HG02973 (cell line): ENCODE measurements around the gene EDEM2.
"Not testable (repeated sequence)": the region's sequence is repeated elsewhere in the genome, so short reads cannot be mapped to it uniquely, and the experiment has no call there.

Source experiments
- ATAC-seq: cut with Tn5 transposase; IDR thresholded peaks from one replicate; pipeline ENCODE4 v1.9.1; 2021; ENCODE audit warnings: moderate library complexity; ENCODE audit not compliant: unreplicated experiment

Gene EDEM2

GRCh38 chr20:35168701-35169409 lies 21.7 kb upstream of the EDEM2 start:
- not testable (repeated sequence) for ATAC-seq

DNA sequence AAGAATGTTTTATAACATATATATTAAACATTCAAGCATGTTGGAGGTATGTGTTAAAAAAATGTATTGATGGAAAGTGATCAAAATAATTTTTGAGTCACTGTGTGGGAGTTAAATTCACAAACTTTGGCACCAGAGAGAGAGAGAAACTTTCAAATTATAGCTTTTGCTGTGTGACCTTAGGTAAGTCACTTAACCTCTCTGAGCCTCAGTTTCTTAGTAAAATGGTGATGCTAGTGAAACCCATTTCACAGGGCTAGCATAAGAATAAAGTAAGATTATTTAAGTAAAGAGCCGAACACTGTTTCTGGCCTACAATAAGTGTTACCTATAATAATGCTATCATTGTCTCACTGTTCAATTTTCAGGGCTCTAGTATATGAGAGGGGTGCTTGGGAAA lies 20.7 kb upstream of the EDEM2 start:
- ATAC-seq = no peak

DNA sequence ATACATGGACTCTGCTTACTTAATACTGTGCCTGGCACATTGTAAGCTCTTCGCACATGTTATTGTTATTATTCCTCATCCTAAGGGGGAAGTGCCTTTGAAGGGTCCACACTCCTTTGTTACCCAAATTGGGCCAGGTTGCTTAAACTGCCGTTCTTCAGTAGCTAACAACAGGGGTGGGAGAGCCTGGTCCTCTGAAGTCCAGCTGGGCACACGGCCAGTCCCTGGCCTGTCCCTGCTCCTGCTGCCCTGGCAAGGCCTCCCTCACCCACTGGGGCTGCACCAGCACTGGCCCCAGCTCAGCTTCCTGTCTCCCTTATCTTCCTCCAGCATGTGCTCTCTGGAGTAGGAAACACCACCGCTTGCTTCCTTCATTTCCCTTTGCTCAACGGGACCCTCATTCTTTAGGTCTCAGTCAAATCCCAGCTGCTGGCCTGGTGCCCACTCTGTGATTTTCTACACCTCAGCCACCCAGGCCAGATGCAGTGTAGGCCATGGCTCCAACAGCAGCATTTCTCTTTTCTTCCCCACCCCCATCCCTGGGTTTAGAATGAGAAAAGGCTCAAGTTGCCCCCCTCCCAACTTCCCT lies 19.2 kb upstream of the EDEM2 start:
- ATAC-seq = no peak

GRCh38 chr20:35165221-35166185 lies 18.4 kb upstream of the EDEM2 start:
- ATAC-seq = no peak

GRCh38 chr20:35164531-35164930 lies 17.4 kb upstream of the EDEM2 start:
- ATAC-seq = not testable (repeated sequence)

DNA sequence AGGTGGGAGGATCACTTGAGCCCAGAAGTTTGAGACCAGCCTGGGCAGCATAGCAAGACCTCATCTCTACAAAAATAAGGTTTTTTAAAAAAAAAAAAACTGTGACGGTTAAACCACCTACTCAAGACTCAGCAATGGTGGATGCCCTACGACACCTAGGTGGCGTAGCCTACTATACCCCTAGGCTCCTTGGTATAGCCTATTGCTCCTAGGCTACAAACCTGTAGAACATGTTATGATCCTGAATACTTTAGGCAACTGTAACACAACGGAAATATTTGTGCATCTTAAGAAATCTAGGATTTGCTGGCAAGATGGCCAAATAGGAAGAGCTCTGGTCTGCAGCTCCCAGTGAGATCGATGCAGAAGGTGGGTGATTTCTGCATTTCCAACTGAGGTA lies 13.2 kb upstream of the EDEM2 start:
- not testable (repeated sequence) for ATAC-seq

DNA sequence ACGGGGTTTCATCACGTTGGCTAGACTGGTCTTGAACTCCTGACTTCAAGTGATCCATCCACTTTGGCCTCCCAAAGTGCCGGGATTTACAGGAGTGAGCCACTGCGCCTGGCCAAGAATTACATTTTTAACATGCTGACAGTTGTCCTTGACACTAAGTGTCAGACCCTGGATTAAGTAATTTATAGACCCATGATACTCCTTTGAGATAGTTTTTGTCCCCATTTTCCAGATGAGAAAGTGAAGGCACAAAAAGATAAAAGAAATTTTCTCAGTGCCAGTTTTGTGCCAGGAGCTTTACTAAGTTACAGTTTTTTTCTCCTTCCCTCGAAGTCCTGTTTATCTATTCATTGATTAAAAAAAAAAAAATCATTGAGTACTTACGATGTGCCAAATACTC lies 9.8 kb upstream of the EDEM2 start:
- ATAC-seq = no peak

DNA sequence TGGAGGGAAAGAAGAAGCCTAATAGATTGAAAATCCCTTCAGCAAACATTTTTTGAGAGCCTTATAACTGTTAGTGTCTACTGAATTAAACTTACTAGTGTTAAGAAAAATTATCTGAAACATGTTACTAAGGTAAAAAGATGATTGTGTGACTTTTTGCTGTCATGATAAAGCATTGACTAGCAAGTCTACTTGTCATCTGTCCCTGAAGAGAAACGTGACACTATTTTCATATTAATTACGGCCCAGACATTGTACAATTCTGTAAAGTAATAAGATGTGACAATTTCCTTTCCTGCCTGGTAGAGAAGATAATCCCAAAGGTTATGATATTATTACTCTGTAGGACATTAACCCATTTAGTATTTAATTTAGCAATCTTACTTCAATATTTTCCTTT lies 8.8 kb upstream of the EDEM2 start:
- ATAC-seq = no peak

DNA sequence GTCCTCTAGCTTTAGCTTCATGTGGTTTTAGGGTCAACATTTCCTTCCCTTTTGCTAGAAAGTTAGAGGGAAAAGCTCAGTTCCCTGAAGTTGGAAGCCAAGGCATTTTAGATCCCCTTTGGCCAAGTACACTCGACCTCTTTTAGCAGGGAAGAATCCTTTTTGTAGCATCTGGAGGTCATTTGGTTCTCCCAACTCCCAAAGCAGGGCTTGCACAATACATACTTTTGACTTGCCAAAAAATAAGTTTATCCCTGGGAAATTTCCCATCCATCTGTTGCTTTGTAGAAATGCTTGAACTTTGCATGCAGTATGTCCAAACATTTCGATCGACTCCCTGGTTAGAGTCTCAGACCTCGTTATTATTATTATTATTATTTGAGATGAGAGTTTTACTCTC lies 4.6 kb upstream of the EDEM2 start:
- ATAC-seq = no peak

- no peak for ATAC-seq
Measured at GRCh38 chr20:35150846-35151579, 3.9 kb upstream of the EDEM2 start.

DNA sequence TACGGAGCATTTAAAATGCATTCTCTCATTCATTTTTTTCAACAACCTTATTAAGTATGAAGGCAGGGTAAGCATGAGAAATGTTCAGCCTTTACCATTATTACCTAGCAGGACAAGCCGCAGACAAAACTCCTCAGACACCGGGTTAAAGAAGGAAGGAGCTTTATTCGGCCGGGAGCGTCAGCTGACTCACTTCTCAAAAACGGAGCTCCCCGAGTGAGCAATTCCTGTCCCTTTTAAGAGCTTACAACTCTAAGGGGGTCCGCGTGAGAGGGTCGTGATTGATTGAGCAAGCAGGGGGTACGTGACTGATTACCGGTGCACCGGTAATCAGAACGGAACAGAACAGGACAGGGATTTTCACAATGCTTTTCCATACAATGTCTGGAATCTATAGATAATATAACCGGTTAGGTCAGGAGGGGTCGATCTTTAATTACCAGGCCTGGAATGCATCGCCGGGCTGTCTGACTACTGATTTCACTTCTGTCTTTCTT lies 487 bp upstream of the EDEM2 start:
- not testable (repeated sequence) for ATAC-seq

DNA sequence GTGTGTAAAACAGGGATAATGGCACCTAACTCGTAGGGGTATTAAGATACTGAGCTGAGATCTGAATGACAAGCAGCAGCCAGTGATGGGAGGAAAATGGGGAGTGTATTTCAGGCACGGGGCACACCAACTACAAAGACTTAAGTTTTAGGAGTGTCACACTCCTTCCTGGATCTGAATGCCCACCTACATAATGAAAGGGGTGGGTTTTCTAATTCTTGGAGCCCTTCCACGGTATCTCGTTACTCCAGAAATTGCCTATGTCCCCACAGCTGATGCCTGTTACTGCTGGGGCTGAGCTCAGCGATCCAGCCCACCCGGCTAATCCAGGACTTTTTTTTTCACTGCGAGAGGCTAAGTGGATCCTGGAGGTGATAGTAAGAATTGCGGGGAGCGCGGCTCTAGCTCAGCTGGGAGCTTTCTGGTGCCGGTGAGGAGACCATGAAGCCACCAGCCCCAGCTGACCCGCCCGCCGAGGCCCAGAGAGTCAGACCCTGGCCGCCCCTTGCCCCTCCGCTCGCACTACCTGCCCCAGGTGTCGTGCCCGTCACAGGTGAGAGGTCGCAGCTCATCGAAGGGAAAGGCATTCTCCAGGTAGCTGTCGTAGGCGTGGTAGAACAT lies 727 bp downstream of the EDEM2 start:
- no peak for ATAC-seq

GRCh38 chr20:35145141-35145564 lies 2.0 kb downstream of the EDEM2 start:
- no peak for ATAC-seq

DNA sequence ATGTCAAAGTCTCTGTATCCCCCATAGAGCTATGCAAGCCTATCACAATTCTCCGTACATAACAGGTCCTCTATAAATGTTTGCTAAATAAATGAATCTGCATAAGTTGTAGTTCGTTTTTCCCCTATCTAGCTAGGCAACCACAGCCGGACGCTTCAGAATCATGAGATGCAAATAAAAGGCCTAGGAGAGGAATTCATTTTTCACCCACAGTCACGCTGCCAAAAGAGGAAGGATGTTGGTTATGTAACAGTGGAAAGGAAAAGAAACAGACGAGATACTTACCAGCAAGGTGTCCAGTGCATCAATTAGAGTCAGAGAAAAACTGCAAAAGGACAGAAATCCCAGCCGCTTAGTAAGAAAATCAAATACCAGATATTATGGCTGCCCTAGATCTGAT lies 2.4 kb downstream of the EDEM2 start:
- ATAC-seq = no peak

DNA sequence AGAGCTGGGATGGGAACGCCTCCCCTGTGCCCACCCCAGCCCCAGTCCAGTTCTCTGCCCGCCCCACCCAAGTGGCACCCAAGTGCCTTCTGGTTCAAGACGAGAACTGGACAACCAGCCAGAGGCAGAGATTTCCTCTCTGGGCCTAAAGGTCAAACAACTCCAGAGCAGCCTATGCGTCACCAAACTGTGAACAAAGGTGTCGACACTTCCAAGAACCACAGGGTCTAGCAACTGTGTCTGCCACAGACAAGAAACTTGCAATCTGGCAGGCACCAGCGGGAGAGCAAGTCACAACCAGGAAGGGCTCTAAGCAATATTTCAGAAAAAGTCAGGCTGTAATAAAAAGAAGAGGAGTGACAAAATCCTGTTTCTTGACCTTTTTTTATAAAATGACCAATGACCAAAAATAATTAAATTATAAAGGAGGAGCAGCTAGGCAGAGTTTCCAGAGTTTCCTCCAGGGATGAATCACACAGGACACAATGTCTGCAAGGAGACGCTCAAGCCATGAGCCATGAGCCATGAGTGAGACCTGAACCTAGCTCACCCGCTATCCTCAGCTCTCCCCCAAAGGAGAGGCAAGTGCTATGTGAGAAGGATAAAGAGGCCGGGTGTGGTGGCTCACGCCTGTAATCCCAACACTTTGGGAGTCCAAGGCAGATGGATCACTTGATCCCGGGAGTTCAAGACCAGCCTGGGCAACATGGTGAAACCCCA lies 11.1 kb downstream of the EDEM2 start:
- ATAC-seq = no peak

GRCh38 chr20:35134880-35135279 lies 12.3 kb downstream of the EDEM2 start:
- ATAC-seq = no peak

DNA sequence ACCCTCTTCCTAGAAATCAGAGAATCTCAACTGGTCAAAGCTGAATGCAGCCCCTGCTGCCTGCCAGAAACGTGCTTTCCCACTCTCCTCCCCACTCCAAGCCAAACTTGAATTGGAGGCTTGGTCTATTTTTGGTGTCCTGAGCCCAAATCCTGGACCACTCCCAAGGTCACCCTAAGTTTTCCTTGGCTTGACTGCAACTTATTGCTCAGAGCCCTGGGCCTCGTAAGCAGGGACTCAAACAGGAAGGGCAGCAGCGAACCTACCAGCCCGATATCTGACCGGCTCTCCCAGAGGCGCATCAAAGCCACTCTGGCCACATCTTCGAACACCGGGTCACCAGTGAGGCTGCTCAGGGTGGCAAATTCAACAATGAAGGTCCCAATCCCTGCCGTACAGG lies 12.7 kb downstream of the EDEM2 start:
- no peak for ATAC-seq

DNA sequence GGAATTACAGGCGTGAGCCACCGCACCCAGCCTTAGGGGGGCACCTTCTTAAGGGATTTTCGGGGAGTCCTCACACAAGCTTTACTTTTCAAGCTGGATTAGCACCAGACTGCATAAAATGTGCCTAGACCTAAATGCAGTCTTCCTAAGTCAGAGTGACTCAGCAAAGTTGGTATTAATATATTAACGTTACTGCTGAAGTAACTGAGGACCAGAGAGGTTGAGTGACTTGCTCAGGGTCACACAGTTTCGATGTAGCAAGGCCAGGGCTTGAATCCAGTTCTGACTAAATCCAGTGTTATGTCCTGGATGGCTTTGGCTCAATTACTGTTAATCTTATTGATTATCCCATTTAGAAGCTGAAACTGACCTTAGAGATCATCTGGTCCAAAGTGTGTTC lies 13.4 kb downstream of the EDEM2 start:
- ATAC-seq = no peak

GRCh38 chr20:35133031-35133430 lies 14.1 kb downstream of the EDEM2 start:
- no peak for ATAC-seq

DNA sequence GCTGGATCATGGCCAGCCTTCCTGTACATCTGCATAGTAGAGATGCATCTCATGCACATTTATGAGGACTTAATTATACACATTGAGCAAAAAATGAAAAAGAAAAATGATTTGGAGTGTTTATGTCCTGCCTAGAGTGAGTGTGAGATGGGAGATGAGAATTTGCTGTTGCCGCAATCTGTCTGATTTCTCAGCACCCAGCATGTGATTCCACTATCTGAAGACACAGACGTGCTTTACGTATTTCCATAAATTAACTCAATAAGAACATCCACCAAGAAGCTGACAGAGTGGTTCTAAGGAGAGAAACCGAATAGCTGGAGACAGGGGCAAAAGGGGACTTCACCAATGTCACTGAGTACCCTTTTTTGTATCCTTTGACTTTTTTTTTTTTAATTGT lies 15.2 kb downstream of the EDEM2 start:
- ATAC-seq = no peak
